CD4-positive, alpha-beta T cell (primary cell): Measurements from ENCODE around the gene MSL1. TPM values are rescaled to one million over a fixed set of nuclear protein-coding genes. Genes with fewer than 3 reads are reported as not detected.

Source experiments
- ATAC-seq: fragments of 200-7000 bp; cut with Tn5 transposase; one replicate; pipeline ENCODE4 v1.10.0; 2022; ENCODE audit warnings: mild to moderate bottlenecking; ENCODE audit not compliant: poor library complexity
- CTCF ChIA-PET: fragments of 350-600 bp; sonication (Branson Sonifier 250); formaldehyde crosslinking; loops from one replicate; lab custom pipeline; 2021; ENCODE audit warnings: antibody characterized with exemption, inconsistent platforms; lab: Charles Lee
- POLR2A ChIA-PET: fragments of 350-600 bp; sonication (Branson Sonifier 250); formaldehyde crosslinking; loops from one replicate; lab custom pipeline; 2021; ENCODE audit warnings: antibody characterized with exemption, inconsistent platforms; lab: Charles Lee
- DNase-seq, 14 experiments: peaks; one replicate each; pipeline ENCODE4 v3.0.0-alpha.2; 2013 to 2020; ENCODE audit warnings: mixed read lengths in 2 of 14
- H3K27ac ChIP-seq, 2 donors: one replicate each; pipeline versions ENCODE4 v1.5.1 to v1.7.0; 2013; ENCODE audit warnings: low read length in 2 of 2, low read depth in 1 of 2, mild to moderate bottlenecking in 1 of 2
- H3K27me3 ChIP-seq, 2 experiments: 1 replicate in 1 of 2; 2 replicates in 1 of 2; pipeline versions ENCODE4 v1.6.1 to v1.7.0; 2013; ENCODE audit warnings: low read length in 2 of 2, control low read depth in 1 of 2, mild to moderate bottlenecking in 1 of 2, moderate library complexity in 1 of 2; ENCODE audit not compliant: insufficient read depth in 2 of 2, control insufficient read depth in 1 of 2
- H3K36me3 ChIP-seq: one replicate; pipeline ENCODE4 v1.6.1; 2013; ENCODE audit warnings: low read length, control low read depth; ENCODE audit not compliant: insufficient read depth
- H3K4me1 ChIP-seq: one replicate; pipeline ENCODE4 v1.6.1; 2013; ENCODE audit warnings: low read length, control low read depth; ENCODE audit not compliant: insufficient read depth
- H3K4me3 ChIP-seq: one replicate; pipeline ENCODE4 v1.5.1; 2013; ENCODE audit warnings: mild to moderate bottlenecking, low read length, moderate library complexity
- H3K9me3 ChIP-seq, 2 experiments: 1 replicate in 1 of 2; 2 replicates in 1 of 2; pipeline versions ENCODE4 v1.6.1 to v1.7.0; 2013; ENCODE audit warnings: low read length in 2 of 2, mild to moderate bottlenecking in 2 of 2, control low read depth in 1 of 2, moderate library complexity in 1 of 2; ENCODE audit not compliant: control insufficient read depth in 1 of 2, insufficient read depth in 1 of 2
- H3K27ac Mint-ChIP-seq: one replicate; pipeline ENCODE4 v1.8.0; 2020; ENCODE audit warnings: mixed read lengths
- H3K27me3 Mint-ChIP-seq: one replicate; pipeline ENCODE4 v1.8.0; 2021; ENCODE audit warnings: mixed read lengths
- H3K36me3 Mint-ChIP-seq: one replicate; pipeline ENCODE4 v1.8.0; 2021; ENCODE audit warnings: low read depth, mixed read lengths
- H3K4me1 Mint-ChIP-seq: one replicate; pipeline ENCODE4 v1.8.0; 2021; ENCODE audit warnings: low read depth, mixed read lengths
- H3K4me3 Mint-ChIP-seq: one replicate; pipeline ENCODE4 v1.8.0; 2020; ENCODE audit warnings: mild to moderate bottlenecking, mixed read lengths
- H3K9me3 Mint-ChIP-seq: one replicate; pipeline ENCODE4 v1.8.0; 2020; ENCODE audit warnings: mixed read lengths
- intact Hi-C, 2 experiments: fragments of 100-400 bp; cut with DNase I in 1 of 2; cut with micrococcal nuclease in 1 of 2; formaldehyde crosslinking; loops; one replicate each; pipeline versions ENCODE4 v1.15.1 to v1.9.0; 2023 to 2025; cut with DNase I, micrococcal nuclease
- total RNA-seq, 174 experiments: library from RNA in 2 of 174; stranded (reverse) in 2 of 174; gene quantifications; one replicate each; pipeline ENCODE4 v1.2.3 and lab custom pipeline; 2021 to 2026
- TF ChIP-seq, protein P1 (sequence below): fragments of 200-600 bp; IDR thresholded peaks from one replicate; pipeline ENCODE4 v1.8.0; 2022; ENCODE audit warnings: antibody characterized with exemption, mild to moderate bottlenecking

Gene MSL1
- total RNA-seq, 2 experiments from 2014 or later: 77.0 to 79.2 TPM

DNA sequence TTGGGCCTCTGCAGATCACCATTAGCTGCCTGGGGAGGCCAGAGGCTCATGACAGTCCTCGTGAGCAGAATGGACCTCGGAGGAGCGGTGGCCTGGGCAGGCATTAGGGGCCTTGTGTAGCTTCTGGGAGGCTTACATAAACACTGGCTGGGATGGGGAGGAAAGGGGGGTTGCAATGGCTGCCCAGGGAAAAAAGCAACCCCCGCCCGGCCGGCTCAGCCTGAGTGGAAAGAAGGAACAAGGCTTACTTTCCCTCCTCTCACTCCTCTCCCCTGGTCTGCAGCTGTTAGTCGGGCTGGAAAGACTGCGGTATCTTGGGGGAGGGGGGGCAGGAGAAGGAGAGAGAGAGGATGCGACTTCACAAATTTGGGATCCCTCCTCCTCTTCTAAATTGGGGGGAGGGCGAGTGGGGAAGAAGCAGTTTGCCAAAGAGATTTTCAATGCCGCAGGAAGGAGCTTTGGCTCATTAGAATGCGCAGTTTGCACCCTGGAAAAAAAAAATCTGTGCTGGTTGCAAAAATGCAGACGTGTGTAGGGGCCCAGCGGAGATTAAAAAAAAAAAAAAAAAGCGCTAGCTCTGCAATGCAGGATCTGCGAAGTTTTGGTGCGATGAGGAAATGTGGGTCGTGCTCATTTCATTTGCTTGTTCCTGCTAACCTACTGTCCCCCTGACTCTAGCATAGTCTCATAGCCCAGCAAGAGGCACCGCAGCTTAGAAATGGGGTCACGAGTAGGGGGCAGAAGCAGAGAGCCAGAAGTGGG, 14.8 kb upstream of the MSL1 start:
- ATAC-seq (peak; percentile 27), DNase-seq (peak in 5 of 14 experiments; percentile 36 to 73 (median 44))
- H3K4me3 ChIP-seq: peak overlapping the region; percentile 16
- no peaks in the 10 kb centered on the region for H3K36me3 ChIP-seq
- peaks cover 94% of the 10 kb centered on the region for H3K4me1 Mint-ChIP-seq
- intact Hi-C loops: no loop called here
- H3K4me1 ChIP-seq: peaks cover 97% of the 10 kb centered on the region
- H3K27ac ChIP-seq: peak overlapping the region; percentile 94 to 95
- no peaks in the 10 kb centered on the region for H3K36me3 Mint-ChIP-seq
- H3K4me3 Mint-ChIP-seq: peak overlapping the region; percentile 82
- H3K27me3 Mint-ChIP-seq: no peaks in the 10 kb centered on the region
- H3K27ac Mint-ChIP-seq: peak overlapping the region; percentile 99
- H3K27me3 ChIP-seq: no peaks in the 10 kb centered on the region
- H3K9me3 Mint-ChIP-seq: no peaks in the 10 kb centered on the region
- ChIA-PET CTCF (interaction anchor here (1.0 to 1.3 kb wide), 3 partner anchors 21 to 62 kb away, joined by 3 to 5 read pairs (median 3); no protein-coding TSS in a partner anchor), POLR2A (interaction anchor here (0.8 to 3.0 kb wide), 12 partner anchors 8 to 1581 kb away, joined by 3 to 36 read pairs (median 6); partner anchors contain the start of genes CASC3, MED24, PSMD3 and THRA)
- no peaks in the 10 kb centered on the region for H3K9me3 ChIP-seq
- TF ChIP-seq, protein P1, sequence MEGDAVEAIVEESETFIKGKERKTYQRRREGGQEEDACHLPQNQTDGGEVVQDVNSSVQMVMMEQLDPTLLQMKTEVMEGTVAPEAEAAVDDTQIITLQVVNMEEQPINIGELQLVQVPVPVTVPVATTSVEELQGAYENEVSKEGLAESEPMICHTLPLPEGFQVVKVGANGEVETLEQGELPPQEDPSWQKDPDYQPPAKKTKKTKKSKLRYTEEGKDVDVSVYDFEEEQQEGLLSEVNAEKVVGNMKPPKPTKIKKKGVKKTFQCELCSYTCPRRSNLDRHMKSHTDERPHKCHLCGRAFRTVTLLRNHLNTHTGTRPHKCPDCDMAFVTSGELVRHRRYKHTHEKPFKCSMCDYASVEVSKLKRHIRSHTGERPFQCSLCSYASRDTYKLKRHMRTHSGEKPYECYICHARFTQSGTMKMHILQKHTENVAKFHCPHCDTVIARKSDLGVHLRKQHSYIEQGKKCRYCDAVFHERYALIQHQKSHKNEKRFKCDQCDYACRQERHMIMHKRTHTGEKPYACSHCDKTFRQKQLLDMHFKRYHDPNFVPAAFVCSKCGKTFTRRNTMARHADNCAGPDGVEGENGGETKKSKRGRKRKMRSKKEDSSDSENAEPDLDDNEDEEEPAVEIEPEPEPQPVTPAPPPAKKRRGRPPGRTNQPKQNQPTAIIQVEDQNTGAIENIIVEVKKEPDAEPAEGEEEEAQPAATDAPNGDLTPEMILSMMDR: no peak

DNA sequence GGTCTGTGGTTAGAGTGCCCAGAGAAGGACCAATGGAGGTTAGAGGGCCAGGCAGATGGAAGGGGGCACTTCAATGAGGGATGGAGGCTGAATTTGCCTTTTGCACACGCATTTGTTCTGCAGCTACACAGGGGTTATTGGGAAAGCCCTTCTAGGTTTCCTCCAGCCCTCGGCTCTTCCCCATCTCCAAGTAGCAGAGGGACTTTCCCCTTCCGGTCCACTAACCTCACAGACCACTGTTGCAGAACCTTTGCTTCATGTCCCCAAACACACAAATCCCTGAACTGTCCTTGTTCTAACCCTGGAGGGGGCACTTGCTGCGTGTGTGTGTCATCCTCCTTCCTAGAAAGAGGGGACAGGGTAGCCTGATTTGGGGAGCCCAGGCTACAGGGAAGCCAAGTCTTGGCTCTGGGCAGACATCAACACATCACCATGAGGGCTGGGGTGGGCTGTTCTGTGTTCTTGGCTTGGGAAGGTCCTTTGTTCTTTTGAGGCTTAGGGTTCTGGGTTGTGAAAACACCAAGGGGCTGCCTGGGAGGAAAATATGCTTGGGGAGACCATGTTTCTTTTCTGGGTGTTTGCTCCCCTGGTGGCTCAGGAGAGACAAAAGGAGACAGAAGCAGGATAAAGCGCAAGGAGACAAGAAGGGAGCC, 14.1 kb upstream of the MSL1 start:
- peak overlapping the region; percentile 82 for H3K4me3 Mint-ChIP-seq
- Histone ChIP-seq H3K9me3 (no peaks in the 10 kb centered on the region), H3K4me3 (peak overlapping the region; percentile 16), H3K27ac (peak overlapping the region; percentile 94 to 95), H3K4me1 (peaks cover 100% of the 10 kb centered on the region), H3K36me3 (no peaks in the 10 kb centered on the region), H3K27me3 (no peaks in the 10 kb centered on the region)
- CTCF ChIA-PET: interaction anchor here (1.0 to 1.3 kb wide), 3 partner anchors 21 to 61 kb away, joined by 3 to 5 read pairs (median 3); no protein-coding TSS in a partner anchor
- peak overlapping the region; percentile 99 for H3K27ac Mint-ChIP-seq
- H3K36me3 Mint-ChIP-seq: no peaks in the 10 kb centered on the region
- intact Hi-C loops: loop anchor here in 1 of 2 experiments (1.0 kb wide), 1 partner anchor 8 kb away; no protein-coding TSS in a partner anchor
- POLR2A ChIA-PET: interaction anchor here (0.8 to 3.0 kb wide), 12 partner anchors 9 to 1581 kb away, joined by 3 to 36 read pairs (median 6); partner anchors contain the start of genes CASC3, MED24, PSMD3 and THRA
- ATAC-seq (peak; percentile 5), DNase-seq (peak in 3 of 14 experiments; percentile 38 to 70 (median 70))
- no peaks in the 10 kb centered on the region for H3K9me3 Mint-ChIP-seq
- TF ChIP-seq, protein P1: no peak
- no peaks in the 10 kb centered on the region for H3K27me3 Mint-ChIP-seq
- peaks cover 98% of the 10 kb centered on the region for H3K4me1 Mint-ChIP-seq
